ENCODE data around the gene WHRN.

Gene WHRN

DNA sequence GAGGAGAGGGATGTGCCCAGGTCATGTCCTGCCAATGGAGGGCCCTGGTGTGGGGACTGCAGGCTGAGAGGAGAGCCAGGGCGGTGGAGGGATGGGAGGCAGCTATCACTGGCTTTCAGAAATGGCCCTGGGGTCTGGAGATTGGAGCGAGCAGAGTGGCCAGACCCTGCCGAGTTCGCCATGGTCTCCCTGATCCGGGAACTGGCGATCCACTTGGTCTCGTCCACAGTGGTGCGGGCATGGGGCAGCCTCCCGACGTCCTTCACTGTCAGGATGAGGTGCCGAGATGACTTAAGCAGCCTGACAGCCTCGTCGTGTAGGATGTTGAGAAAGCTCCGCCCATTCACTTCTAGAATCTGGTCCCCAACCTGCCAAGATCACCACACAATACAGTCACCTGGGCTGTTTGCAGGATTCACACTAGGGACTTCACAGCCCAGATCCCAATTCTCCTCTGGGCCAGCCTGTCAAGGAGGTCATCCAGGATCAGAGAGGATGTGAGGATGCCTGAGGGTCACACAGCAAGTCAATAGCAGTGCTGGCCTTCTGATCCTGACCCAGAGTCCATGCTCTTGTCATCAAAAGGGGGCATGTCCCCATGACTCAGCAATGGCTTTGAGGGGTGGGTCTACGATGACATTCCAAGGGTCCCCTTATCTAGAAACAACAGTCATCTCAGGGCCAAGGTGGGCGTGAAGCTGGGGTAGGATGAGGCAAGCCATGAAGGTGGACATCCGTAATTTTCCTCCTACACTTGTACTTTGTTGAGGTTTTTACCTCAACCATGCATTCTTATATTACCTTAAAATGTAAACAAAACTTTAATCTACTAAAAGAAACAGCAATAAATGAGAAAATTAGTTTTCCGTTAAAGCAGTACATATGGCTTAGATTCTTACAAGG lies 79.0 kb downstream of the WHRN start:
- no peak for DNase-seq (ENCODE audit: extremely low read depth in 1 of 2, low read depth in 1 of 2)

DNA sequence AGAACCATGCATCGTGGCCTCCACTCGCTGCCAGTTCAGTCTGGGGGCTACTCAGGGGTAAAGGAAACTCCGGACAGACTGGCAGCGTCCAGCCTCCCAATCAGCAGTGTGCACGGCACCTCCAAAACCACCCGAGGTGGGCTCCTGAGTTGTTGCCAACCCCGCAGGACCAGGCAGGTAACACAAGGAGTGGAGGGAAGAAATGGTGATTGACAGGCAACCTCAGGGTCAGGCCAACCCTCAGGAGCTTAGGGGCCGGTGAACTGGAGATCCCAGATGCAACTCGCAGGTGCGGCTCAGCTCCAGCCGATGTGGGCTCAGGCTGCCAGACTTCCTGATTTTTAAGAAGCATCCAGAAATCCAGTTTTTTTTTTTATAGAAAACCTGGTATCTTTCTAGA lies 80.1 kb downstream of the WHRN start:
- no peak for DNase-seq (ENCODE audit: extremely low read depth in 1 of 2, low read depth in 1 of 2)

GRCh38 chr9:114424126-114424525 lies 81.1 kb downstream of the WHRN start:
- DNase-seq (ENCODE audit: extremely low read depth in 1 of 2, low read depth in 1 of 2) = no peak

GRCh38 chr9:114423181-114423580 lies 82.1 kb downstream of the WHRN start:
- DNase-seq (ENCODE audit: extremely low read depth in 1 of 2, low read depth in 1 of 2) = no peak

- no peak for DNase-seq (ENCODE audit: extremely low read depth in 1 of 2, low read depth in 1 of 2)
These were observed 84.1 kb downstream of the WHRN start for GRCh38 chr9:114421147-114421546.

DNA sequence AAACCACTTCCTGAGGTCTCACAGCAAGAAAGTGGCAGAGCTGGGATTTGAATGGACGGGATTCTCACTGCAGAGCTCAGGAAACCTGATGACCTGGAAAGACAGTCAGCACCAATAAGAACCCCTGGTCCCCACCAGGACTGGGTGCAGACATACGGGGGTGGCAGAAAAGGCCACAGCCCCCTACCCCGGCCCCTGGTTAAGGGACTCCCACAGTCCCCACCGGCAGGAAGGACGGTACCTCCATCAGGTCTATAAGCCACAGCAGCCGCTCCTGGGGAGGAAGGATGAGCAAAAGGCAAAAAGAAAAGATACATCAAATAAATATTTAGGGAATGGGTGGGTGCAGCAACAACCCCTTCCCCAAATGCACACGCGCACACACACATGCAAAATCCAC lies 85.5 kb downstream of the WHRN start:
- DNase-seq (ENCODE audit: extremely low read depth in 1 of 2, low read depth in 1 of 2) = no peak

GRCh38 chr9:114418053-114418452 lies 87.2 kb downstream of the WHRN start:
- DNase-seq (ENCODE audit: extremely low read depth in 1 of 2, low read depth in 1 of 2) = no peak

- no peak for DNase-seq (ENCODE audit: extremely low read depth in 1 of 2, low read depth in 1 of 2)
These were observed 87.8 kb downstream of the WHRN start for GRCh38 chr9:114417511-114417910.

DNA sequence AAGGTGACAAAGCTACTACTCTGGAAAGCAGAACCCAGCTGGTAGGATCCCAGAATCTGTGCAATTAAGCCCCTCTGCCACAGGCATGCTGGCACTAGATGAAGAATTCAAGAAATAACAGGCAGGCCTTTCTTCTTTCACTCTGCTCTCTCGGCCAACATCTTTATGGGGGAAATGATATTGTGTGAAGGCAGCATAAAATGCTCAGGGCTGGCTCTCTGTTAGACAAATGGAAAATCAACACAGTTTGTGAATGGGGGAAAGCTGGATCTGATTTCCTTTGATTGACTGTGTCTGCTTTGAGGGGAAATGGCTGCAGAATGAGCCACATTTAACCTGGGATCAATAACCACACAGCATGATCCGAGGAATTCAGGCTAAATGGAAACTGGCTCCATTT lies 88.4 kb downstream of the WHRN start:
- DNase-seq (ENCODE audit: extremely low read depth in 1 of 2, low read depth in 1 of 2) = no peak

DNA sequence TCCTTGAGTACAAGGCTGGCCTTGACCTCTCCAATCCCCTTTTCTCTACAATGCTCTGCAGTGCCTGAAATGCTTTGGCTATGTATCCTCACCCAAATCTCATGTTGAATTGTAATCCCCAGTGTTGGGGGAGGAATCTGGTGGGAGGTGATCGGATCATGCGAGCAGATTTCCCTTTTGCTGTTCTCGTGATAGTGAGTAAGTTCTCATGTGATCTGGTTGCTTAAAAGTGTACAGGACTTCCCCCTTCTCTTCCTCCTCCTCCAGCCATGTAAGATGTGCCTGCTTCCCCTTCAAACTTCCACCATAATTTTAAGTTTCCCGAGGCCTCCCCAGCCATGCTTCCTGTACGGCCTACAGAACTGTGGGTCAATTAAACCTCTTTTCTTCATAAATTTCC lies 89.0 kb downstream of the WHRN start:
- DNase-seq (ENCODE audit: extremely low read depth in 1 of 2, low read depth in 1 of 2) = no peak

GRCh38 chr9:114414346-114414745 lies 90.9 kb downstream of the WHRN start:
- DNase-seq (ENCODE audit: extremely low read depth in 1 of 2, low read depth in 1 of 2) = no peak

- no peak for DNase-seq (ENCODE audit: extremely low read depth in 1 of 2, low read depth in 1 of 2)
These were observed 91.4 kb downstream of the WHRN start for GRCh38 chr9:114413861-114414301.

DNA sequence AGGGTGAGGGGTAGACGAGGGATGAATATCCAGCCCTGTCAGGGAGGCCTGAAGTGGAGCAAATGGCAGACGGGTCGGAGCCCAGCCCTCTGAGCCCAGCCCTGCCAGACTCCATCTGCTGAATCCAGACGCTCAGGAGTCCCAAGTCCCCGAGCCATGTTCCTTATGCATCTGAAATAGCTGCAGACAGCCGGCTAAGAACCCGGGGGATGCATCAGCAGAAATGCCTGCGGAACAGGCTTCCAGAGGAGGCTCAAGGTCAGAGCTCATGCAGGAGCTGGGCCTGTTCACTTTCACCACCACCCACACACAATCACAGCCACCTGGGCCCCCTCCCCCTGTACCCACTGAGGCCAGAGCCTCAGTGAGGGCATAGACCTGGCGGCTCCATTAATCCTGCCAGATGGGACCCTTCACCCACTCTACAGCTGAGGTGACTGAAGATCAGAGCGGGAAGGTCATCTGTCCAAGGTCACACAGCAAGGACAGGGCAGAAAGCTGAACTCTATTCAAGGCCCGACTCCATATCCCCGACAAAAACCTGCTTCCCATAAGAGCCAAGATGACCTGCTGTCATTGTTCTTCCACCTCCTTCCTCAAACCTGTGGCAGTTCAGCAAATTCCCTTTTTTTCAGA lies 93.1 kb downstream of the WHRN start:
- no peak for DNase-seq (ENCODE audit: extremely low read depth in 1 of 2, low read depth in 1 of 2)

GRCh38 chr9:114411452-114411851 lies 93.8 kb downstream of the WHRN start:
- DNase-seq (ENCODE audit: extremely low read depth in 1 of 2, low read depth in 1 of 2) = no peak

- DNase-seq (ENCODE audit: extremely low read depth in 1 of 2, low read depth in 1 of 2) = no peak
These were observed 94.4 kb downstream of the WHRN start for GRCh38 chr9:114410910-114411309.

DNA sequence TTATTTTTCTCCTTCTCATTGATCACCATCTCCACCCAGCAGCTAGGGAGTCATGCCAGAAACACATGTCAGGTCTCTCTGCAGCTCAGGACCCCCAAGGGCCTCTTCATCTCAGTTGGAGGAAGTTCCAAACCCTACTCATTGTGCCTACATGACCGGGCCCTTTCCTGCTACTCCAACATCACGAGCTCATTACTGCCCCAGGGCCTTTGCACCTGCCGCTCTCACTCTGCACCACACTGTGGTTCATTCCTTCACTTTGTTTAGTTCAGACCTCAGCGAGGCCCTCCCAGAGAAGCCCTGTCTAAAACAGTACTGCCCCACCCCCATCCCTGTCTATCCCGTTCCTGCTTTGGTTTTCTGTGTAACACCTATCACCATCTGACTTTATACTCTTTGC lies 95.4 kb downstream of the WHRN start:
- DNase-seq (ENCODE audit: extremely low read depth in 1 of 2, low read depth in 1 of 2) = no peak

- no peak for DNase-seq (ENCODE audit: extremely low read depth in 1 of 2, low read depth in 1 of 2)
These were observed 96.0 kb downstream of the WHRN start for GRCh38 chr9:114409103-114409780.

DNA sequence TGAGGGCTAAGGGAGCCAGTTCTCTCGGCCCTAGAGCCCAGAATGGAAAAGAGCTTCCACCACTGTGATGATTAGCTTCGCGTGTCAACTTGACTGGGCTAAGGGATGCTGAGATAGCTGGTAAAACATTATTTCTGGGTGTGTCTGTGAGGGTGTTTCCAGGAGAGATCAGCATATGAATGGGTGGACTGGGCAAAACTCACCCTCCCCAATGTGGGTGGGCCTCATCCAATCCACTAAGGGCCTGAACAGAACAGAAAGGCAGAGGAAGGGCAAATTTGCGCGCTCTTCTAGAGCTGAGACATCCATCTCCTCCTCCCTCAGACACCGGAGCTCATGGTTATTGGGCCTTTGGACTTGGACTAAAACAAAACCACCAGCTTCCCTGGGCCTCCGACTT lies 96.6 kb downstream of the WHRN start:
- DNase-seq (ENCODE audit: extremely low read depth in 1 of 2, low read depth in 1 of 2) = no peak

DNA sequence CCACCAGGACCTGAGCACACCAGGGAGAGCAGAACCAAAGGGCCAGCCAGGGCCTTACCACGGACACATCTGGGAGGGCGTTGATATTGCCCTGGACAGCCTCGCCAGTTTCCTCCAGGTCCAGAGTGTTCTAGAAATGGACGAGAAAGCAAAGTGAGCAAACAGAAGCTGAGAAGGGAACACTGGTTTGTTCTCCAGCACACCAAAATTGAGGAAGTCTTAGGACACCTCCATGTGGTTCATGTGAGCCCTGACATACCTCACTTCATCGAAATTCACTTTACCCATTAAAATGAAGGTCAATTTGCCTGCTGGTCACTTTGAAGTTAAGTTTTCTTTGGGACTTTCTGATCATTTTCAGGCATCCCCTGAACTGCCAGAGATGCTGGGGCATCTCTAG lies 97.4 kb downstream of the WHRN start:
- DNase-seq (ENCODE audit: extremely low read depth in 1 of 2, low read depth in 1 of 2) = no peak

DNA sequence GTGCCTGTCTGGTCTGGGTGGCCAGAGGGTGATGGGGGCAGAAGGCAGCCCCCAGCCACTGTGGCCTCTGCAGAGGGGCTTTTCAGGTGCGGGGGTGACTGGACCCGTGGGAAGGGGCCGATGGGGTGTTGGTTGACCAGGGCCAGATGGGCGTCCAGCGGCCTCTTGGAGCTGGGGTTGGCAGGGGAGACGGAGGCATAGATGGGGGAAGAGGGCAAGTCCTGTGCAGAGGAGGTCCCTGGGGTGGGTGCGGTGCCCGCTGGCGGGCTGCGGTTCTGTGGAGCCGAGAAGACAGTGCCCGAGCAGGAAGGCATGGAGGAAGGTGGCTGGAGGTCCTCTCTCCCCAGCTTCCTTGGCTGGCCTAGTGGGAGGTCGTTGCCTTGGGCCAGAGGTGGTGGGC lies 98.8 kb downstream of the WHRN start:
- no peak for DNase-seq (ENCODE audit: extremely low read depth in 1 of 2, low read depth in 1 of 2)

DNA sequence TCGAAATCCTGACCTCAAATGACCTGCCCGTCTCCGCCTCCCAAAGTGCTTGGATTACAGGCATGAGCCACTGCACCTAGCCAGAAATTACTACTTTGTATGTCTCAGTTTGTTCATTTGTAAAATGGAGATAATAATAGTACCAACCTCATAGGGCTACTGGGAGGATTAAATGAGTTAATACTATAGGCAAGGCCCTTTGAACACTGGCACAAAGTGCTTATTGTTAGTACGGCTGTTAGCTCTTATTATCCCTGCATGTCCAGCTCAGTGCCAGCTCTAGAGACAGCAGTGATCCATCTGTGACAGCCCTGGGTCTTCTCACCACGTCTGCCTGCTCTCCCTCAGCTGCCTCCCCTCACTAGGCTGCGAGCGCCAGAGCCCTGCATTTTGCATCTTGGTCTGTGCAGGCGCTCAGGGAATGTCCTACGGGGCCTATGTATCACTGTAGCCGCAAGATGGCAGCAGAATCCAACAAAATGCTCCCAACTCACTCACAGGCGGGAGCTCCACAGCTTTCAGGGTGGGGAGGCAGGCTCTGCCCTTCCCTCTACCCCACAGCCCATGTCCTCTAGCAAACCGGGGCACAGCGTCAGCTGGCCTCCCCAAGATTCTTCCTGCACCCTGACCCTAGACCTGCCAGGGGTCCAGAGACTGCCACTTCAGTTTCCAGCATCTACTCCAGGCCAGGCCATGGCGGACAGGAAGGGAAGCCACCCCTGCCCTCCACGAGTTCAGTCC lies 99.8 kb downstream of the WHRN start:
- DNase-seq (ENCODE audit: extremely low read depth in 1 of 2, low read depth in 1 of 2) = peak; percentile 56 to 63
